Calu3 (cell line): ENCODE data around the gene CCDC116. TPM values are rescaled to one million over a fixed set of nuclear protein-coding genes. Genes with fewer than 3 reads are reported as not detected.

ENCODE experiments used
- BruUV-seq: library from RNA; stranded (reverse); fragments of 400-500 nt; replicated peaks from 2 replicates; lab custom pipeline; 2021; lab: Mats Ljungman, UMichigan
- CTCF ChIA-PET: fragments of 300-600 bp; sonication (Branson Sonifier 250); formaldehyde crosslinking; loops from one replicate; lab custom pipeline; 2022; ENCODE audit warnings: antibody characterized with exemption; lab: Charles Lee
- DNase-seq: peaks from one replicate; pipeline ENCODE4 v3.0.0; 2022
- H3K27ac Mint-ChIP-seq: one replicate; pipeline ENCODE4 v1.8.0; 2022; ENCODE audit warnings: mixed read lengths; ENCODE audit not compliant: unreplicated experiment
- H3K27me3 Mint-ChIP-seq: one replicate; pipeline ENCODE4 v1.8.0; 2022; ENCODE audit warnings: mixed read lengths; ENCODE audit not compliant: unreplicated experiment
- H3K36me3 Mint-ChIP-seq: one replicate; pipeline ENCODE4 v1.8.0; 2022; ENCODE audit warnings: mild to moderate bottlenecking, moderate library complexity, mixed read lengths; ENCODE audit not compliant: insufficient read depth, unreplicated experiment
- H3K4me1 Mint-ChIP-seq: one replicate; pipeline ENCODE4 v1.8.0; 2022; ENCODE audit warnings: mild to moderate bottlenecking, low read depth, mixed read lengths; ENCODE audit not compliant: unreplicated experiment
- H3K4me3 Mint-ChIP-seq: one replicate; pipeline ENCODE4 v1.8.0; 2022; ENCODE audit warnings: mild to moderate bottlenecking, low read depth, moderate library complexity, mixed read lengths; ENCODE audit not compliant: unreplicated experiment
- H3K9me3 Mint-ChIP-seq: one replicate; pipeline ENCODE4 v1.8.0; 2022; ENCODE audit warnings: low read depth, mixed read lengths; ENCODE audit not compliant: unreplicated experiment
- intact Hi-C: fragments of 100-400 bp; cut with micrococcal nuclease; formaldehyde crosslinking; loops from one replicate; pipeline ENCODE4 v1.10.0; 2022; ENCODE audit not compliant: unreplicated experiment
- total RNA-seq: library from RNA; stranded (reverse); gene quantifications from 2 replicates; pipeline ENCODE4 v1.2.3, GENCODE V29; 2022
- TF ChIP-seq, protein P1 (sequence below): fragments of 200-600 bp; IDR thresholded peaks from one replicate; pipeline ENCODE4 v1.8.0; 2022; ENCODE audit warnings: antibody characterized with exemption; ENCODE audit not compliant: unreplicated experiment

CCDC116 gene
- total RNA-seq, 1 experiment from 2014 or later = not detected

- Mint-ChIP-seq H3K27me3 (no peaks in the 10 kb centered on the region), H3K27ac (no peak overlapping the region), H3K4me3 (no peak overlapping the region), H3K9me3 (no peaks in the 10 kb centered on the region), H3K36me3 (peaks cover 41% of the 10 kb centered on the region), H3K4me1 (peaks cover 30% of the 10 kb centered on the region)
- CTCF ChIA-PET = no interaction called here
- intact Hi-C loops = no loop called here
- BruUV-seq = no TSS peak
- TF ChIP-seq, protein P1, sequence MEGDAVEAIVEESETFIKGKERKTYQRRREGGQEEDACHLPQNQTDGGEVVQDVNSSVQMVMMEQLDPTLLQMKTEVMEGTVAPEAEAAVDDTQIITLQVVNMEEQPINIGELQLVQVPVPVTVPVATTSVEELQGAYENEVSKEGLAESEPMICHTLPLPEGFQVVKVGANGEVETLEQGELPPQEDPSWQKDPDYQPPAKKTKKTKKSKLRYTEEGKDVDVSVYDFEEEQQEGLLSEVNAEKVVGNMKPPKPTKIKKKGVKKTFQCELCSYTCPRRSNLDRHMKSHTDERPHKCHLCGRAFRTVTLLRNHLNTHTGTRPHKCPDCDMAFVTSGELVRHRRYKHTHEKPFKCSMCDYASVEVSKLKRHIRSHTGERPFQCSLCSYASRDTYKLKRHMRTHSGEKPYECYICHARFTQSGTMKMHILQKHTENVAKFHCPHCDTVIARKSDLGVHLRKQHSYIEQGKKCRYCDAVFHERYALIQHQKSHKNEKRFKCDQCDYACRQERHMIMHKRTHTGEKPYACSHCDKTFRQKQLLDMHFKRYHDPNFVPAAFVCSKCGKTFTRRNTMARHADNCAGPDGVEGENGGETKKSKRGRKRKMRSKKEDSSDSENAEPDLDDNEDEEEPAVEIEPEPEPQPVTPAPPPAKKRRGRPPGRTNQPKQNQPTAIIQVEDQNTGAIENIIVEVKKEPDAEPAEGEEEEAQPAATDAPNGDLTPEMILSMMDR = no peak
- no peak for DNase-seq
These were observed 44.6 kb upstream of the CCDC116 start for GRCh38 chr22:21587803-21588611.

GRCh38 chr22:21589396-21589795 lies 43.2 kb upstream of the CCDC116 start:
- no peak for DNase-seq
- intact Hi-C loops = no loop called here
- TF ChIP-seq, protein P1 = no peak
- Mint-ChIP-seq H3K27ac (no peak overlapping the region), H3K36me3 (peaks cover 48% of the 10 kb centered on the region), H3K4me3 (no peak overlapping the region), H3K9me3 (no peaks in the 10 kb centered on the region), H3K4me1 (peaks cover 39% of the 10 kb centered on the region), H3K27me3 (no peaks in the 10 kb centered on the region)
- no TSS peak for BruUV-seq
- CTCF ChIA-PET = no interaction called here

DNA sequence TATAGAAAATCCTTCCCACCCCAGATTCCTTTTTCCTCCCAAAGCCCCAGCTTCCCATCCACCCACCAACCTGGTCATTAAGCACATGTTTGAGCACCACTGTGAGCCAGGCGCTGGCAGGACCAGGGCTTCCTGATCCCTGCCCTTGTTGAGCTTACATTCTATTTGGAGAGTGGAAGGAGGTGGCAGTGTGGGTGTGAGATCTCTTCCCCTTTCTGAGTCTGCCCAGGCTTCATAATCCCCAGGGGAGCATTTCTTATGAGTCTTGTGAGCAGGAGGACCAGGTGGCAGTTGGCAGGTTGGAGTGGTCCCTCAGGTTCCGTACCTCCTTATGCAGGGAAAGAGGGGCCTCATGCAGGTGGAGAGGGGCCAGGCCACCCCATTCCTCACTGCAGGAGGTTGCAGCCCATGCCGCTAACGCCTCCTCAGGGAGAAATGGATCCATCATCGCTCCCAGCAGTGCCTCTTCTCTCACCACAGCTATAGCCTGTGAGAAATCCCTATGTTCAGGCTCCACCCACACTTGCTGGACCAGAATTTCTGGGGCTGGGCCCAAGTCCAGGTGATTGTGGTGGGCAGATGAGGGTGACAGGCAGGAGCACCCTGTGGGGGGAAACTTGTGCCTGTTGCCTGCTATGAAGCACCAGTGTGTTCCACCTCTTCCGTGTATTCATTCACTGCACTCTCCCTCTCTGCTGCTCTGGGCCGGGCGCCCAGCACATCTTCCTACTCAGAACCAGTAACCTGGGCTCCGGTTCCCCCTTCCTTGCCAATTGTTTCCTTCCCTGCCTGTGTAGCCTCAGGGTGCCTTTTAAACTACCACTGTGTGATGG lies 41.5 kb upstream of the CCDC116 start:
- peak overlapping the region; percentile 18 for H3K27ac Mint-ChIP-seq
- CTCF ChIA-PET = no interaction called here
- DNase-seq = no peak
- peaks cover 59% of the 10 kb centered on the region for H3K36me3 Mint-ChIP-seq
- H3K27me3 Mint-ChIP-seq = no peaks in the 10 kb centered on the region
- no peaks in the 10 kb centered on the region for H3K9me3 Mint-ChIP-seq
- intact Hi-C loops = no loop called here
- H3K4me3 Mint-ChIP-seq = no peak overlapping the region
- TF ChIP-seq, protein P1 = no peak
- no TSS peak for BruUV-seq
- H3K4me1 Mint-ChIP-seq = peaks cover 41% of the 10 kb centered on the region

- H3K27ac Mint-ChIP-seq = no peak overlapping the region
- TF ChIP-seq, protein P1 = no peak
- H3K4me1 Mint-ChIP-seq = peaks cover 41% of the 10 kb centered on the region
- H3K27me3 Mint-ChIP-seq = no peaks in the 10 kb centered on the region
- H3K36me3 Mint-ChIP-seq = peaks cover 57% of the 10 kb centered on the region
- no peak overlapping the region for H3K4me3 Mint-ChIP-seq
- intact Hi-C loops = no loop called here
- H3K9me3 Mint-ChIP-seq = no peaks in the 10 kb centered on the region
- CTCF ChIA-PET = interaction anchor here (1.4 kb wide), 1 partner anchor 13 kb away, joined by 3 read pairs; no protein-coding TSS in a partner anchor
- DNase-seq = no peak
- BruUV-seq = no TSS peak
These were observed 40.9 kb upstream of the CCDC116 start for GRCh38 chr22:21591695-21592094.
